ENCODE results near the gene AMZ1.

The AMZ1 gene

GRCh38 chr7:2644220-2644561 lies 43.8 kb upstream of the AMZ1 start:
- Histone ChIP-seq H3K27me3 (ENCODE audit: control insufficient read depth, insufficient read depth, low read length, poor library complexity, severe bottlenecking) (no peaks in the 10 kb centered on the region), H3K9me3 (ENCODE audit: control insufficient read depth, low read length) (no peaks in the 10 kb centered on the region), H3K27ac (ENCODE audit: insufficient read depth, low read depth, low read length, poor library complexity, severe bottlenecking) (no peak overlapping the region), H3K4me3 (ENCODE audit: insufficient read depth, low read depth, low read length) (no peak overlapping the region), H3K4me1 (ENCODE audit: control insufficient read depth, insufficient read depth, low read length) (peaks cover 40% of the 10 kb centered on the region), H3K36me3 (ENCODE audit: control insufficient read depth, insufficient read depth, low read length) (peaks cover 6% of the 10 kb centered on the region)
- 82 to 83% methylated on average over 6 of the region's 6 CpGs for WGBS, 2 experiments

- 79 to 88% methylated on average over 18 of the region's 18 CpGs for WGBS, 2 experiments
- H3K27me3 ChIP-seq (ENCODE audit: control insufficient read depth, insufficient read depth, low read length, poor library complexity, severe bottlenecking), result no peaks in the 10 kb centered on the region
- peaks cover 40% of the 10 kb centered on the region for H3K4me1 ChIP-seq (ENCODE audit: control insufficient read depth, insufficient read depth, low read length)
- H3K27ac ChIP-seq (ENCODE audit: insufficient read depth, low read depth, low read length, poor library complexity, severe bottlenecking), result peak overlapping the region; percentile 55
- peaks cover 6% of the 10 kb centered on the region for H3K36me3 ChIP-seq (ENCODE audit: control insufficient read depth, insufficient read depth, low read length)
- H3K9me3 ChIP-seq (ENCODE audit: control insufficient read depth, low read length), result no peaks in the 10 kb centered on the region
- H3K4me3 ChIP-seq (ENCODE audit: insufficient read depth, low read depth, low read length), result no peak overlapping the region
Observed at GRCh38 chr7:2644562-2645273, 43.3 kb upstream of the AMZ1 start.

- peaks cover 6% of the 10 kb centered on the region for H3K36me3 ChIP-seq (ENCODE audit: control insufficient read depth, insufficient read depth, low read length)
- H3K4me3 ChIP-seq (ENCODE audit: insufficient read depth, low read depth, low read length), result no peak overlapping the region
- no peaks in the 10 kb centered on the region for H3K9me3 ChIP-seq (ENCODE audit: control insufficient read depth, low read length)
- H3K27ac ChIP-seq (ENCODE audit: insufficient read depth, low read depth, low read length, poor library complexity, severe bottlenecking), result peak overlapping the region; percentile 55
- 74 to 79% methylated on average over 14 of the region's 14 CpGs for WGBS, 2 experiments
- H3K27me3 ChIP-seq (ENCODE audit: control insufficient read depth, insufficient read depth, low read length, poor library complexity, severe bottlenecking), result no peaks in the 10 kb centered on the region
- peaks cover 39% of the 10 kb centered on the region for H3K4me1 ChIP-seq (ENCODE audit: control insufficient read depth, insufficient read depth, low read length)
Observed at GRCh38 chr7:2645274-2645868, 42.6 kb upstream of the AMZ1 start.

- Histone ChIP-seq H3K4me1 (ENCODE audit: control insufficient read depth, insufficient read depth, low read length) (peaks cover 29% of the 10 kb centered on the region), H3K36me3 (ENCODE audit: control insufficient read depth, insufficient read depth, low read length) (peaks cover 6% of the 10 kb centered on the region), H3K9me3 (ENCODE audit: control insufficient read depth, low read length) (no peaks in the 10 kb centered on the region), H3K4me3 (ENCODE audit: insufficient read depth, low read depth, low read length) (no peak overlapping the region), H3K27me3 (ENCODE audit: control insufficient read depth, insufficient read depth, low read length, poor library complexity, severe bottlenecking) (no peaks in the 10 kb centered on the region), H3K27ac (ENCODE audit: insufficient read depth, low read depth, low read length, poor library complexity, severe bottlenecking) (no peak overlapping the region)
- 93 to 95% methylated on average over 10 of the region's 10 CpGs for WGBS, 2 experiments
Observed at GRCh38 chr7:2646336-2646679, 41.7 kb upstream of the AMZ1 start.

- Histone ChIP-seq H3K27me3 (ENCODE audit: control insufficient read depth, insufficient read depth, low read length, poor library complexity, severe bottlenecking) (no peaks in the 10 kb centered on the region), H3K27ac (ENCODE audit: insufficient read depth, low read depth, low read length, poor library complexity, severe bottlenecking) (no peak overlapping the region), H3K9me3 (ENCODE audit: control insufficient read depth, low read length) (no peaks in the 10 kb centered on the region), H3K4me1 (ENCODE audit: control insufficient read depth, insufficient read depth, low read length) (peaks cover 23% of the 10 kb centered on the region), H3K4me3 (ENCODE audit: insufficient read depth, low read depth, low read length) (no peak overlapping the region), H3K36me3 (ENCODE audit: control insufficient read depth, insufficient read depth, low read length) (peaks cover 6% of the 10 kb centered on the region)
- 92 to 95% methylated on average over 73 of the region's 73 CpGs for WGBS, 2 experiments
Observed at GRCh38 chr7:2646680-2647571, 41.1 kb upstream of the AMZ1 start.

GRCh38 chr7:2647594-2648172 lies 40.3 kb upstream of the AMZ1 start:
- peaks cover 6% of the 10 kb centered on the region for H3K36me3 ChIP-seq (ENCODE audit: control insufficient read depth, insufficient read depth, low read length)
- H3K4me1 ChIP-seq (ENCODE audit: control insufficient read depth, insufficient read depth, low read length), result peaks cover 20% of the 10 kb centered on the region
- no peak overlapping the region for H3K4me3 ChIP-seq (ENCODE audit: insufficient read depth, low read depth, low read length)
- WGBS, 2 experiments, result 96 to 97% methylated on average over 15 of the region's 15 CpGs
- H3K9me3 ChIP-seq (ENCODE audit: control insufficient read depth, low read length), result no peaks in the 10 kb centered on the region
- H3K27ac ChIP-seq (ENCODE audit: insufficient read depth, low read depth, low read length, poor library complexity, severe bottlenecking), result no peak overlapping the region
- no peaks in the 10 kb centered on the region for H3K27me3 ChIP-seq (ENCODE audit: control insufficient read depth, insufficient read depth, low read length, poor library complexity, severe bottlenecking)

DNA sequence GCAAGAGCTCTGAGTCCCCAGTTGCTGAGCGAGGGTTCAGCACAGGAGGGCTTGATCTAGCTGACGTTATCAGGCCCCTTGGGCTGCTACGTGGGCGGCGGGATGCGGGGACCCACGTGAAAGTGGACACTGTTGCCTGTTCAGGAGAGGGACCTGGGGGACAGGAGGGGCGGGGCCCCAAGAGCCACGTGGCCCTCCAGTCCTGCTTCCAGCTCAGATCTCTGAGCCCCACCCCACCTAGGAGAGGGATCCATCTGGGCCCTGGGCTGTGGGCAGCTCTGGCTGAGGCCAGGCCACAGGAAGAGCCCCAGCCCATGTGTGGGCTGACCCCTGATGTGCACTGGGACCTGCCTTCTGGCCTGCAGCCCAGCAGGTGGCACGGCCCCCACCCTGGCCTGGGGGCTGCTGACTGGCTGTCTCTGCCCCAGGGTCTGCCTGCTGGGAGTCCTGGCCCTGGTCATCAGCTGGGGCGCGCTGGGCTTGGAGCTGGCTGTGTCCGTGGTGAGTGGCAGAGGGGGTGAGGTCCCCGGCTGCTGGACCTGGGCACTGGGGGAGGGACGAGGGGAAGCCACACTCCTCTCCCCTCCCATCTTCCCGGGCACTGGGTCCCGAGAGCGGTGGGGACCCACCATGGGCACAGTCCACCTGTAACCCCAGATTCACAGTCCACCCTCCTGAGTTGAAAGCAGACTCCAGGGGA lies 38.7 kb upstream of the AMZ1 start:
- H3K27ac ChIP-seq (ENCODE audit: insufficient read depth, low read depth, low read length, poor library complexity, severe bottlenecking), result no peak overlapping the region
- no peaks in the 10 kb centered on the region for H3K9me3 ChIP-seq (ENCODE audit: control insufficient read depth, low read length)
- 91% methylated on average over 18 of the region's 18 CpGs for WGBS, 2 experiments
- peaks cover 13% of the 10 kb centered on the region for H3K4me1 ChIP-seq (ENCODE audit: control insufficient read depth, insufficient read depth, low read length)
- H3K36me3 ChIP-seq (ENCODE audit: control insufficient read depth, insufficient read depth, low read length), result peaks cover 6% of the 10 kb centered on the region
- no peaks in the 10 kb centered on the region for H3K27me3 ChIP-seq (ENCODE audit: control insufficient read depth, insufficient read depth, low read length, poor library complexity, severe bottlenecking)
- no peak overlapping the region for H3K4me3 ChIP-seq (ENCODE audit: insufficient read depth, low read depth, low read length)

DNA sequence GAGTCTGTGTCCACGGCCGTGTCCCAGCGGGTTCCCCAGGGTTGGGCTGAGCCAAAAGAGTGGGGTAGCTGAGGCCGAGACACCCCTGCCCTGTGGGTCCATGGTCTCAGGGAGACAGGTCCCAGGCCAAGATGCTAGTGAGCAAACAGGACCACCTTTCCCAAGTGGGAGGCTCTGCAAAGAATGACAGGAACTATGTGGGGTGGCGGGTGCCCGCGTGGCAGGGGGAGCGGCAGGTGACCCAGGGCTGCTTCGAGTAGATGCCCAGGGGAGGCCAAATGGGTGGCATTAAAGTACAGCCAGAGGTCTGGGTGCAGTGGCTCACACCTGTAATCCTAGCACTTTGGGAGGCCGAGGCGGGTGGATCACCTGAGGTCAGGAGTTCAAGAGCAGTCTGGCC lies 38.0 kb upstream of the AMZ1 start:
- Histone ChIP-seq H3K27ac (ENCODE audit: insufficient read depth, low read depth, low read length, poor library complexity, severe bottlenecking) (no peak overlapping the region), H3K4me1 (ENCODE audit: control insufficient read depth, insufficient read depth, low read length) (peaks cover 6% of the 10 kb centered on the region), H3K27me3 (ENCODE audit: control insufficient read depth, insufficient read depth, low read length, poor library complexity, severe bottlenecking) (no peaks in the 10 kb centered on the region), H3K4me3 (ENCODE audit: insufficient read depth, low read depth, low read length) (no peak overlapping the region), H3K9me3 (ENCODE audit: control insufficient read depth, low read length) (no peaks in the 10 kb centered on the region), H3K36me3 (ENCODE audit: control insufficient read depth, insufficient read depth, low read length) (peaks cover 6% of the 10 kb centered on the region)
- 93 to 95% methylated on average over 11 of the region's 11 CpGs for WGBS, 2 experiments

- H3K27me3 ChIP-seq (ENCODE audit: control insufficient read depth, insufficient read depth, low read length, poor library complexity, severe bottlenecking), result no peaks in the 10 kb centered on the region
- peaks cover 2% of the 10 kb centered on the region for H3K4me1 ChIP-seq (ENCODE audit: control insufficient read depth, insufficient read depth, low read length)
- no peak overlapping the region for H3K4me3 ChIP-seq (ENCODE audit: insufficient read depth, low read depth, low read length)
- H3K9me3 ChIP-seq (ENCODE audit: control insufficient read depth, low read length), result no peaks in the 10 kb centered on the region
- WGBS, 2 experiments, result 91 to 94% methylated on average over 8 of the region's 8 CpGs
- no peak overlapping the region for H3K27ac ChIP-seq (ENCODE audit: insufficient read depth, low read depth, low read length, poor library complexity, severe bottlenecking)
- peaks cover 6% of the 10 kb centered on the region for H3K36me3 ChIP-seq (ENCODE audit: control insufficient read depth, insufficient read depth, low read length)
Observed at GRCh38 chr7:2650451-2650850, 37.6 kb upstream of the AMZ1 start.

All from ectodermal cell (in vitro differentiated cells).